ENCODE data around the gene ALOX5AP.

GRCh38 chr13:30755678-30756077 is 20.3 kb downstream of the ALOX5AP start:
- TF ChIP-seq EZH2 (IDR thresholded peaks at IDR 0.05; ENCODE audit: low read length, unreplicated experiment) (no peak), CTCF (conservative IDR thresholded peaks at IDR 0.05; ENCODE audit: low read depth, low read length) (no peak), EZH2phosphoT487 (IDR thresholded peaks at IDR 0.05; ENCODE audit: borderline replicate concordance, low read length) (no peak)

All from PC-3 (cell line).